ENCODE measurements around the gene MAP1LC3B.

Gene MAP1LC3B

GRCh38 chr16:87448866-87449265 is 56.7 kb downstream of the MAP1LC3B start:
- in situ Hi-C loops (cut with HindIII; ENCODE audit: low pct_ligation_motif_present, low sequenced_read_pairs): no loop called here
- no peak overlapping the region for H3K4me3 ChIP-seq (ENCODE audit: low read depth, low read length)
- no peaks in the 10 kb centered on the region for H3K27me3 ChIP-seq (replicated peaks)
- peaks cover 13% of the 10 kb centered on the region for H3K36me3 ChIP-seq (replicated peaks)
- no peak for TF ChIP-seq CTCF (IDR thresholded peaks at IDR 0.05; ENCODE audit: low read depth, low read length, missing control alignments)
- no peak for DNase-seq
- H3K27ac ChIP-seq: no peak overlapping the region

- DNase-seq: no peak
- no peak for TF ChIP-seq CTCF (IDR thresholded peaks at IDR 0.05; ENCODE audit: low read depth, low read length, missing control alignments)
- Histone ChIP-seq H3K4me3 (ENCODE audit: low read depth, low read length) (no peak overlapping the region), H3K27ac (no peak overlapping the region), H3K27me3 (replicated peaks) (no peaks in the 10 kb centered on the region), H3K36me3 (replicated peaks) (peaks cover 10% of the 10 kb centered on the region)
- in situ Hi-C loops (cut with HindIII; ENCODE audit: low pct_ligation_motif_present, low sequenced_read_pairs): no loop called here
Observed at GRCh38 chr16:87451563-87452210, 59.6 kb downstream of the MAP1LC3B start.

DNA sequence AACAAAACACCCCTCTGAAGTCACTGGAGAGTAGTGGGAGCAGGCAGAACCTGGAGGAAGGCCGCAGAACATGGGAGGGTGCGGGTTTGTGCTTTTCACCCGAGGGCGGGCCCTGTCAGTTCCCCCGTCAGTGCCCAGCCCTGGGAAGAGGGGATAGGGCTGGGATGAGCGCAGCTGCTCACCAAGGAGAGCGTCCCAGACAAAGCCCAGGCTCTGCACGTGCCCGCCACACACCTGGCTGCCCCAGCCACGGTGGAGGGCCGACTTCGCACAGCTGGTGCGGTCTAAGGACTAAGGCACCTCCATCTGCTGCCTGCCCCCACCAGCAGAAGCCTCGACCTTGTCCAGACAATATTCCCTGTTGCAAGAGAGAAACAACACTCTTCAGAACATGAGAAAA is 61.2 kb downstream of the MAP1LC3B start:
- no peak overlapping the region for H3K4me3 ChIP-seq (ENCODE audit: low read depth, low read length)
- in situ Hi-C loops (cut with HindIII; ENCODE audit: low pct_ligation_motif_present, low sequenced_read_pairs): no loop called here
- peaks cover 8% of the 10 kb centered on the region for H3K36me3 ChIP-seq (replicated peaks)
- DNase-seq: no peak
- H3K27me3 ChIP-seq (replicated peaks): no peaks in the 10 kb centered on the region
- TF ChIP-seq CTCF (IDR thresholded peaks at IDR 0.05; ENCODE audit: low read depth, low read length, missing control alignments): no peak
- H3K27ac ChIP-seq: no peak overlapping the region

Measured in brain microvascular endothelial cell (primary cell).